ENCODE measurements around the gene ARPC5L. TPM values are rescaled to one million over a fixed set of nuclear protein-coding genes. Genes with fewer than 3 reads are reported as not detected.

Gene ARPC5L
- total and polyA plus RNA-seq, 2 of the 13 experiments (the other 11 are each of a cell fraction or from before 2014, with no cell fraction given): 29.9 to 33.8 TPM

- ChIA-PET POLR2A (interaction anchor here (0.8 to 1.6 kb wide), 3 partner anchors 22 to 29 kb away, joined by 3 to 10 read pairs (median 4); partner anchors contain the start of genes ARPC5L and RPL35), CTCF (ENCODE audit: low intra/inter-chr PET ratio, low total read pairs) (interaction anchor here (0.8 to 2.8 kb wide), 6 partner anchors 12 to 68 kb away, joined by 3 to 16 read pairs (median 7); partner anchors contain the start of gene WDR38)
- Histone ChIP-seq H3K4me3 (replicated peaks in 1 of 3; ENCODE audit: insufficient read depth in 1 of 3, low read depth in 2 of 3, low read length in 3 of 3) (peak overlapping the region in 1 of 3 experiments; percentile 60; a peak in 1 of 6 replicates), H4K20me1 (ENCODE audit: insufficient read depth, low read length) (no peaks in the 10 kb centered on the region), H3K9ac (ENCODE audit: insufficient read depth, low read depth, low read length) (no peak overlapping the region), H3K36me3 (replicated peaks in 1 of 2; ENCODE audit: control insufficient read depth in 1 of 2, insufficient read depth in 2 of 2, low read length in 2 of 2) (no peaks in the 10 kb centered on the region), H3K4me2 (ENCODE audit: low read depth, low read length) (peak overlapping the region; percentile 70), H3K27ac (ENCODE audit: extremely low read length, insufficient read depth, low read length) (no peak overlapping the region), H3K9me3 (ENCODE audit: low read length) (no peaks in the 10 kb centered on the region), H3K4me1 (ENCODE audit: insufficient read depth, low read length) (peaks cover 34% of the 10 kb centered on the region), H3K27me3 (ENCODE audit: control insufficient read depth in 1 of 2, insufficient read depth in 2 of 2, low read length in 2 of 2) (peaks cover 0 to 6% of the 10 kb centered on the region in 2 experiments; a peak in 2 of 5 replicates), H2AFZ (ENCODE audit: low read length) (no peak overlapping the region), H3K79me2 (ENCODE audit: insufficient read depth, low read length) (no peaks in the 10 kb centered on the region)
- ATAC-seq (peak; percentile 73), DNase-seq (ENCODE audit: low spot score) (peak; percentile 43), FAIRE-seq (peak; percentile 68)
- no TSS peak for BruUV-seq (replicated peaks)
- WGBS (ENCODE audit: low lambda C conversion rate): 3% methylated on average over 7 of the region's 12 CpGs
- intact Hi-C loops (cut with micrococcal nuclease; ENCODE audit: unreplicated experiment): no loop called here
- in situ Hi-C loops (cut with HindIII; ENCODE audit: extremely low pct_ligation_motif_present, low pct_unique_long_range_greater_than_20kb): loop anchor here (10.0 kb wide), 1 partner anchor 45 kb away; no protein-coding TSS in a partner anchor
- TF ChIP-seq CBX2 (IDR thresholded peaks at IDR 0.05; ENCODE audit: low read depth, low read length) (no peak), CBX2 (CRISPR knock-in tag; IDR thresholded peaks at IDR 0.05; ENCODE audit: low read depth) (no peak), ZBTB1 (CRISPR knock-in tag; IDR thresholded peaks at IDR 0.05; ENCODE audit: borderline replicate concordance) (no peak), KLF11 (CRISPR knock-in tag; IDR thresholded peaks at IDR 0.05) (no peak), ZNF572 (CRISPR knock-in tag; IDR thresholded peaks at IDR 0.05) (0 out of 2 replicates have a peak, but pooled peaks have one; percentile 36), ZNF761 (CRISPR knock-in tag; conservative IDR thresholded peaks at IDR 0.05) (peak; percentile 43; the same call in 1 of the 2 replicates), JUND (CRISPR knock-in tag; IDR thresholded peaks at IDR 0.05) (no peak)
- TF ChIP-seq, protein P1, sequence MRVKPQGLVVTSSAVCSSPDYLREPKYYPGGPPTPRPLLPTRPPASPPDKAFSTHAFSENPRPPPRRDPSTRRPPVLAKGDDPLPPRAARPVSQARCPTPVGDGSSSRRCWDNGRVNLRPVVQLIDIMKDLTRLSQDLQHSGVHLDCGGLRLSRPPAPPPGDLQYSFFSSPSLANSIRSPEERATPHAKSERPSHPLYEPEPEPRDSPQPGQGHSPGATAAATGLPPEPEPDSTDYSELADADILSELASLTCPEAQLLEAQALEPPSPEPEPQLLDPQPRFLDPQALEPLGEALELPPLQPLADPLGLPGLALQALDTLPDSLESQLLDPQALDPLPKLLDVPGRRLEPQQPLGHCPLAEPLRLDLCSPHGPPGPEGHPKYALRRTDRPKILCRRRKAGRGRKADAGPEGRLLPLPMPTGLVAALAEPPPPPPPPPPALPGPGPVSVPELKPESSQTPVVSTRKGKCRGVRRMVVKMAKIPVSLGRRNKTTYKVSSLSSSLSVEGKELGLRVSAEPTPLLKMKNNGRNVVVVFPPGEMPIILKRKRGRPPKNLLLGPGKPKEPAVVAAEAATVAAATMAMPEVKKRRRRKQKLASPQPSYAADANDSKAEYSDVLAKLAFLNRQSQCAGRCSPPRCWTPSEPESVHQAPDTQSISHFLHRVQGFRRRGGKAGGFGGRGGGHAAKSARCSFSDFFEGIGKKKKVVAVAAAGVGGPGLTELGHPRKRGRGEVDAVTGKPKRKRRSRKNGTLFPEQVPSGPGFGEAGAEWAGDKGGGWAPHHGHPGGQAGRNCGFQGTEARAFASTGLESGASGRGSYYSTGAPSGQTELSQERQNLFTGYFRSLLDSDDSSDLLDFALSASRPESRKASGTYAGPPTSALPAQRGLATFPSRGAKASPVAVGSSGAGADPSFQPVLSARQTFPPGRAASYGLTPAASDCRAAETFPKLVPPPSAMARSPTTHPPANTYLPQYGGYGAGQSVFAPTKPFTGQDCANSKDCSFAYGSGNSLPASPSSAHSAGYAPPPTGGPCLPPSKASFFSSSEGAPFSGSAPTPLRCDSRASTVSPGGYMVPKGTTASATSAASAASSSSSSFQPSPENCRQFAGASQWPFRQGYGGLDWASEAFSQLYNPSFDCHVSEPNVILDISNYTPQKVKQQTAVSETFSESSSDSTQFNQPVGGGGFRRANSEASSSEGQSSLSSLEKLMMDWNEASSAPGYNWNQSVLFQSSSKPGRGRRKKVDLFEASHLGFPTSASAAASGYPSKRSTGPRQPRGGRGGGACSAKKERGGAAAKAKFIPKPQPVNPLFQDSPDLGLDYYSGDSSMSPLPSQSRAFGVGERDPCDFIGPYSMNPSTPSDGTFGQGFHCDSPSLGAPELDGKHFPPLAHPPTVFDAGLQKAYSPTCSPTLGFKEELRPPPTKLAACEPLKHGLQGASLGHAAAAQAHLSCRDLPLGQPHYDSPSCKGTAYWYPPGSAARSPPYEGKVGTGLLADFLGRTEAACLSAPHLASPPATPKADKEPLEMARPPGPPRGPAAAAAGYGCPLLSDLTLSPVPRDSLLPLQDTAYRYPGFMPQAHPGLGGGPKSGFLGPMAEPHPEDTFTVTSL (CRISPR knock-in tag; IDR thresholded peaks at IDR 0.05; ENCODE audit: borderline replicate concordance): no peak
- TF ChIP-seq, protein P2, sequence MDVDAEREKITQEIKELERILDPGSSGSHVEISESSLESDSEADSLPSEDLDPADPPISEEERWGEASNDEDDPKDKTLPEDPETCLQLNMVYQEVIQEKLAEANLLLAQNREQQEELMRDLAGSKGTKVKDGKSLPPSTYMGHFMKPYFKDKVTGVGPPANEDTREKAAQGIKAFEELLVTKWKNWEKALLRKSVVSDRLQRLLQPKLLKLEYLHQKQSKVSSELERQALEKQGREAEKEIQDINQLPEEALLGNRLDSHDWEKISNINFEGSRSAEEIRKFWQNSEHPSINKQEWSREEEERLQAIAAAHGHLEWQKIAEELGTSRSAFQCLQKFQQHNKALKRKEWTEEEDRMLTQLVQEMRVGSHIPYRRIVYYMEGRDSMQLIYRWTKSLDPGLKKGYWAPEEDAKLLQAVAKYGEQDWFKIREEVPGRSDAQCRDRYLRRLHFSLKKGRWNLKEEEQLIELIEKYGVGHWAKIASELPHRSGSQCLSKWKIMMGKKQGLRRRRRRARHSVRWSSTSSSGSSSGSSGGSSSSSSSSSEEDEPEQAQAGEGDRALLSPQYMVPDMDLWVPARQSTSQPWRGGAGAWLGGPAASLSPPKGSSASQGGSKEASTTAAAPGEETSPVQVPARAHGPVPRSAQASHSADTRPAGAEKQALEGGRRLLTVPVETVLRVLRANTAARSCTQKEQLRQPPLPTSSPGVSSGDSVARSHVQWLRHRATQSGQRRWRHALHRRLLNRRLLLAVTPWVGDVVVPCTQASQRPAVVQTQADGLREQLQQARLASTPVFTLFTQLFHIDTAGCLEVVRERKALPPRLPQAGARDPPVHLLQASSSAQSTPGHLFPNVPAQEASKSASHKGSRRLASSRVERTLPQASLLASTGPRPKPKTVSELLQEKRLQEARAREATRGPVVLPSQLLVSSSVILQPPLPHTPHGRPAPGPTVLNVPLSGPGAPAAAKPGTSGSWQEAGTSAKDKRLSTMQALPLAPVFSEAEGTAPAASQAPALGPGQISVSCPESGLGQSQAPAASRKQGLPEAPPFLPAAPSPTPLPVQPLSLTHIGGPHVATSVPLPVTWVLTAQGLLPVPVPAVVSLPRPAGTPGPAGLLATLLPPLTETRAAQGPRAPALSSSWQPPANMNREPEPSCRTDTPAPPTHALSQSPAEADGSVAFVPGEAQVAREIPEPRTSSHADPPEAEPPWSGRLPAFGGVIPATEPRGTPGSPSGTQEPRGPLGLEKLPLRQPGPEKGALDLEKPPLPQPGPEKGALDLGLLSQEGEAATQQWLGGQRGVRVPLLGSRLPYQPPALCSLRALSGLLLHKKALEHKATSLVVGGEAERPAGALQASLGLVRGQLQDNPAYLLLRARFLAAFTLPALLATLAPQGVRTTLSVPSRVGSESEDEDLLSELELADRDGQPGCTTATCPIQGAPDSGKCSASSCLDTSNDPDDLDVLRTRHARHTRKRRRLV (CRISPR knock-in tag; IDR thresholded peaks at IDR 0.05): no peak
Measured at GRCh38 chr9:124839612-124840299, 22.2 kb upstream of the ARPC5L start.
